Natural killer cell treated with Interleukin-12 subunit alpha and Interleukin-12 subunit beta and Interleukin-15 and Interleukin-18, amount 100 ng/mL, for 72 hours (primary cell): ENCODE data around the gene IL22RA1. TPM values are rescaled to one million over a fixed set of nuclear protein-coding genes. Genes with fewer than 3 reads are reported as not detected.

ENCODE experiments used
- ATAC-seq, 2 donors: fragments of 150-1000 bp; cut with Tn5 transposase in 1 of 2; sonication (Bioruptor Pico), chemical (Tn5 transposase) in 1 of 2; 2 replicates each; pipeline ENCODE4 v1.10.0; 2021
- DNase-seq: peaks from one replicate; pipeline ENCODE4 v3.0.0; 2022; ENCODE audit warnings: low spot score
- H3K27ac Mint-ChIP-seq, 2 donors: 1 replicate in 1 of 2; 2 replicates in 1 of 2; pipeline ENCODE4 v1.8.0; 2022; ENCODE audit warnings: mixed read lengths in 2 of 2, mild to moderate bottlenecking in 1 of 2, moderate library complexity in 1 of 2
- H3K27me3 Mint-ChIP-seq, 2 donors: 1 replicate in 1 of 2; 2 replicates in 1 of 2; pipeline ENCODE4 v1.8.0; 2022; ENCODE audit warnings: mixed read lengths in 2 of 2
- H3K36me3 Mint-ChIP-seq: one replicate; pipeline ENCODE4 v1.8.0; 2022; ENCODE audit warnings: mixed read lengths
- H3K4me1 Mint-ChIP-seq, 2 donors: 1 replicate in 1 of 2; 2 replicates in 1 of 2; pipeline ENCODE4 v1.8.0; 2022; ENCODE audit warnings: low read depth in 2 of 2, mixed read lengths in 2 of 2, mild to moderate bottlenecking in 1 of 2
- H3K4me3 Mint-ChIP-seq: one replicate; pipeline ENCODE4 v1.8.0; 2022; ENCODE audit warnings: mixed read lengths
- H3K9me3 Mint-ChIP-seq: 2 replicates; pipeline ENCODE4 v1.8.0; 2022; ENCODE audit warnings: mixed read lengths
- total RNA-seq, 2 donors: library from RNA; stranded (reverse); gene quantifications; one replicate each; pipeline ENCODE4 v1.2.3, GENCODE V29; 2022

IL22RA1 gene
- total RNA-seq = not detected

- no peaks in the 10 kb centered on the region for H3K36me3 Mint-ChIP-seq
- ATAC-seq = no peak
These were observed at the start of gene IL22RA1 for GRCh38 chr1:24142546-24143534. IL22RA1 (minus strand) TSS chr1:24143140; CDS start chr1:24143082, 58 bp downstream.

GRCh38 chr1:24191860-24192259 lies 48.9 kb upstream of the IL22RA1 start:
- Mint-ChIP-seq H3K27ac (peak overlapping the region in 1 of 2 donors; percentile 75), H3K4me3 (peak overlapping the region; percentile 54), H3K36me3 (no peaks in the 10 kb centered on the region)

More at GRCh38 chr1:24142546-24143534, at the start of gene IL22RA1:
- H3K4me3 Mint-ChIP-seq = no peak within 1 kb of the TSS
- DNase-seq = no peak
- peaks cover 0 to 8% of the 10 kb centered on the region in 2 donors for H3K4me1 Mint-ChIP-seq
- H3K27ac Mint-ChIP-seq = no peak within 1 kb of the TSS
- H3K9me3 Mint-ChIP-seq = no peaks in the 10 kb centered on the region
- H3K27me3 Mint-ChIP-seq = peaks cover 0 to 10% of the 10 kb centered on the region in 2 donors

GRCh38 chr1:24190983-24191461 lies 48.1 kb upstream of the IL22RA1 start:
- DNase-seq (no peak), ATAC-seq (no peak)
- H3K27ac Mint-ChIP-seq = peak overlapping the region in 1 of 2 donors; percentile 75
- no peaks in the 10 kb centered on the region for H3K36me3 Mint-ChIP-seq
- H3K4me1 Mint-ChIP-seq = peaks cover 17 to 51% of the 10 kb centered on the region in 2 donors
- no peaks in the 10 kb centered on the region for H3K9me3 Mint-ChIP-seq
- peak overlapping the region; percentile 54 for H3K4me3 Mint-ChIP-seq
- H3K27me3 Mint-ChIP-seq = peaks cover 0 to 33% of the 10 kb centered on the region in 2 donors

More at GRCh38 chr1:24191860-24192259, 48.9 kb upstream of the IL22RA1 start:
- H3K4me1 Mint-ChIP-seq = peaks cover 13 to 44% of the 10 kb centered on the region in 2 donors
- H3K9me3 Mint-ChIP-seq = no peaks in the 10 kb centered on the region
- DNase-seq (no peak), ATAC-seq (peak; percentile 44 to 87)
- peaks cover 0 to 29% of the 10 kb centered on the region in 2 donors for H3K27me3 Mint-ChIP-seq

GRCh38 chr1:24189528-24189927 lies 46.6 kb upstream of the IL22RA1 start:
- ATAC-seq (no peak), DNase-seq (no peak)
- peaks cover 17 to 46% of the 10 kb centered on the region in 2 donors for H3K4me1 Mint-ChIP-seq
- H3K9me3 Mint-ChIP-seq = no peaks in the 10 kb centered on the region
- H3K27ac Mint-ChIP-seq = peak overlapping the region in 1 of 2 donors; percentile 75
- H3K4me3 Mint-ChIP-seq = peak overlapping the region; percentile 62
- peaks cover 0 to 33% of the 10 kb centered on the region in 2 donors for H3K27me3 Mint-ChIP-seq
- no peaks in the 10 kb centered on the region for H3K36me3 Mint-ChIP-seq

GRCh38 chr1:24186993-24187790 lies 44.3 kb upstream of the IL22RA1 start, which contains the start of gene IFNLR1:
IFNLR1 (minus strand) TSS chr1:24187289; CDS start chr1:24187248, 41 bp downstream.
- H3K4me1 Mint-ChIP-seq = peaks cover 17 to 45% of the 10 kb centered on the region in 2 donors
- H3K4me3 Mint-ChIP-seq = peak within 1 kb of the TSS; percentile 72

GRCh38 chr1:24186711-24186992 lies 43.7 kb upstream of the IL22RA1 start:
- no peak for DNase-seq
- Mint-ChIP-seq H3K9me3 (no peaks in the 10 kb centered on the region), H3K4me3 (peak overlapping the region; percentile 72), H3K4me1 (peaks cover 15 to 40% of the 10 kb centered on the region in 2 donors), H3K36me3 (no peaks in the 10 kb centered on the region), H3K27ac (no peak overlapping the region), H3K27me3 (peaks cover 0 to 32% of the 10 kb centered on the region in 2 donors)
- ATAC-seq = no peak

More at GRCh38 chr1:24186993-24187790, 44.3 kb upstream of the IL22RA1 start, which contains the start of gene IFNLR1:
- no peaks in the 10 kb centered on the region for H3K36me3 Mint-ChIP-seq
- no peak within 1 kb of the TSS for H3K27ac Mint-ChIP-seq
- ATAC-seq = peak; percentile 75 to 85
- no peaks in the 10 kb centered on the region for H3K9me3 Mint-ChIP-seq
- DNase-seq = no peak
- H3K27me3 Mint-ChIP-seq = peaks cover 0 to 33% of the 10 kb centered on the region in 2 donors

GRCh38 chr1:24186031-24186710 lies 43.2 kb upstream of the IL22RA1 start:
- H3K4me1 Mint-ChIP-seq = peaks cover 10 to 35% of the 10 kb centered on the region in 2 donors
- no peak for DNase-seq
- H3K36me3 Mint-ChIP-seq = no peaks in the 10 kb centered on the region
- H3K4me3 Mint-ChIP-seq = peak overlapping the region; percentile 72
- ATAC-seq = no peak
- peaks cover 0 to 27% of the 10 kb centered on the region in 2 donors for H3K27me3 Mint-ChIP-seq
- H3K9me3 Mint-ChIP-seq = no peaks in the 10 kb centered on the region
- H3K27ac Mint-ChIP-seq = no peak overlapping the region

- DNase-seq (no peak), ATAC-seq (no peak)
- Mint-ChIP-seq H3K36me3 (no peaks in the 10 kb centered on the region), H3K9me3 (no peaks in the 10 kb centered on the region), H3K4me3 (no peak overlapping the region), H3K27me3 (peaks cover 0 to 27% of the 10 kb centered on the region in 2 donors), H3K4me1 (peaks cover 5 to 26% of the 10 kb centered on the region in 2 donors), H3K27ac (no peak overlapping the region)
These were observed 42.1 kb upstream of the IL22RA1 start for GRCh38 chr1:24185076-24185475.

GRCh38 chr1:24182061-24182460 lies 39.1 kb upstream of the IL22RA1 start:
- Mint-ChIP-seq H3K27me3 (peaks cover 0 to 17% of the 10 kb centered on the region in 2 donors), H3K36me3 (no peaks in the 10 kb centered on the region), H3K4me3 (no peak overlapping the region), H3K27ac (no peak overlapping the region), H3K4me1 (peaks cover 4 to 13% of the 10 kb centered on the region in 2 donors), H3K9me3 (no peaks in the 10 kb centered on the region)
- DNase-seq (no peak), ATAC-seq (no peak)

- ATAC-seq (no peak), DNase-seq (no peak)
- H3K36me3 Mint-ChIP-seq = no peaks in the 10 kb centered on the region
- H3K9me3 Mint-ChIP-seq = no peaks in the 10 kb centered on the region
- H3K27ac Mint-ChIP-seq = no peak overlapping the region
- peaks cover 0 to 17% of the 10 kb centered on the region in 2 donors for H3K27me3 Mint-ChIP-seq
- H3K4me3 Mint-ChIP-seq = no peak overlapping the region
- H3K4me1 Mint-ChIP-seq = peaks cover 4 to 11% of the 10 kb centered on the region in 2 donors
These were observed 38.7 kb upstream of the IL22RA1 start for GRCh38 chr1:24181619-24182018.

- DNase-seq = no peak
- Mint-ChIP-seq H3K36me3 (no peaks in the 10 kb centered on the region), H3K4me3 (no peak overlapping the region), H3K27ac (no peak overlapping the region), H3K9me3 (no peaks in the 10 kb centered on the region), H3K4me1 (peaks cover 0 to 6% of the 10 kb centered on the region in 2 donors), H3K27me3 (peaks cover 0 to 13% of the 10 kb centered on the region in 2 donors)
- ATAC-seq = peak; percentile 9 to 17
These were observed 37.7 kb upstream of the IL22RA1 start for GRCh38 chr1:24180676-24181075.

GRCh38 chr1:24179251-24179840 lies 36.4 kb upstream of the IL22RA1 start:
- no peaks in the 10 kb centered on the region for H3K9me3 Mint-ChIP-seq
- H3K27ac Mint-ChIP-seq = no peak overlapping the region
- ATAC-seq (no peak), DNase-seq (no peak)
- H3K4me1 Mint-ChIP-seq = peaks cover 0 to 5% of the 10 kb centered on the region in 2 donors
- H3K36me3 Mint-ChIP-seq = no peaks in the 10 kb centered on the region
- peaks cover 0 to 16% of the 10 kb centered on the region in 2 donors for H3K27me3 Mint-ChIP-seq
- no peak overlapping the region for H3K4me3 Mint-ChIP-seq
